GM12872 (cell line): Measurements from ENCODE around the gene PDE6D.

Experiments used
- TF ChIP-seq, protein P1 (sequence below): IDR thresholded peaks from 3 replicates; pipeline ENCODE4 v1.5.1; 2011; ENCODE audit warnings: low read depth, mild to moderate bottlenecking, low read length, moderate library complexity; ENCODE audit not compliant: insufficient read depth

The PDE6D gene

GRCh38 chr2:231780909-231781797 lies at the start of gene PDE6D:
Gene PDE6D, minus strand, starts transcription at chr2:231781282. Its CDS starts 168 bp downstream, at chr2:231781114.
- TF ChIP-seq, protein P1, sequence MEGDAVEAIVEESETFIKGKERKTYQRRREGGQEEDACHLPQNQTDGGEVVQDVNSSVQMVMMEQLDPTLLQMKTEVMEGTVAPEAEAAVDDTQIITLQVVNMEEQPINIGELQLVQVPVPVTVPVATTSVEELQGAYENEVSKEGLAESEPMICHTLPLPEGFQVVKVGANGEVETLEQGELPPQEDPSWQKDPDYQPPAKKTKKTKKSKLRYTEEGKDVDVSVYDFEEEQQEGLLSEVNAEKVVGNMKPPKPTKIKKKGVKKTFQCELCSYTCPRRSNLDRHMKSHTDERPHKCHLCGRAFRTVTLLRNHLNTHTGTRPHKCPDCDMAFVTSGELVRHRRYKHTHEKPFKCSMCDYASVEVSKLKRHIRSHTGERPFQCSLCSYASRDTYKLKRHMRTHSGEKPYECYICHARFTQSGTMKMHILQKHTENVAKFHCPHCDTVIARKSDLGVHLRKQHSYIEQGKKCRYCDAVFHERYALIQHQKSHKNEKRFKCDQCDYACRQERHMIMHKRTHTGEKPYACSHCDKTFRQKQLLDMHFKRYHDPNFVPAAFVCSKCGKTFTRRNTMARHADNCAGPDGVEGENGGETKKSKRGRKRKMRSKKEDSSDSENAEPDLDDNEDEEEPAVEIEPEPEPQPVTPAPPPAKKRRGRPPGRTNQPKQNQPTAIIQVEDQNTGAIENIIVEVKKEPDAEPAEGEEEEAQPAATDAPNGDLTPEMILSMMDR = no peak

GRCh38 chr2:231821908-231822307 lies 40.8 kb upstream of the PDE6D start:
- TF ChIP-seq, protein P1 = no peak

- TF ChIP-seq, protein P1 = no peak
Observed at GRCh38 chr2:231820786-231821303, 39.8 kb upstream of the PDE6D start.

DNA sequence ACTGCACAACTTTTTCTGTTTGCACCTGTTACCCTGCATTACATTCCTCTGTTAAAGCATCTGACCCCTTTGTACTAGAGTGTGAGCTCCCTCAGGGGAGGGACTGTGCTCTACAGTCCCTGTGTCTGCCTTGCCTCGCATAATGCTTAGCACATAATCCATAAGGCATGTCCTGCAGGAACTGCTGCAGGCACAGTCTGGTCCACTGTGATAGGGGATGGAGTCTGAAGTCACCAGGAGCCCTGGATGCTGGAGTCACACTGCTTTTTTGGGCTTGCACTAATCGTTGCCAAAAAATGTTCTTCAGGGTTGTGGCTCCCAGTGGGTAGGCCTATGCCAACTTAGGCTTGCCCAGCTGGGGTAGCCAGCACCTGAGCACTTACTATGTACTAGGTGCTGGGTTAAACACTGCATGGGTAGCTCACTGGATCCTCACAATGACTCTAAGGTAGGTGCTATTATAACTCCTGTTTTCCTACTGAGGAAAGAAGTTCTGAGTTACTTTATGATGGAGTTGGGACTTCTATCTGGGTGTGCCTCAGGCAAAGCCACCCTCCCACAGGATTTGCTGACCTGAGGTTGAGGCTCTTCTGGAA lies 38.5 kb upstream of the PDE6D start:
- TF ChIP-seq, protein P1 = no peak

DNA sequence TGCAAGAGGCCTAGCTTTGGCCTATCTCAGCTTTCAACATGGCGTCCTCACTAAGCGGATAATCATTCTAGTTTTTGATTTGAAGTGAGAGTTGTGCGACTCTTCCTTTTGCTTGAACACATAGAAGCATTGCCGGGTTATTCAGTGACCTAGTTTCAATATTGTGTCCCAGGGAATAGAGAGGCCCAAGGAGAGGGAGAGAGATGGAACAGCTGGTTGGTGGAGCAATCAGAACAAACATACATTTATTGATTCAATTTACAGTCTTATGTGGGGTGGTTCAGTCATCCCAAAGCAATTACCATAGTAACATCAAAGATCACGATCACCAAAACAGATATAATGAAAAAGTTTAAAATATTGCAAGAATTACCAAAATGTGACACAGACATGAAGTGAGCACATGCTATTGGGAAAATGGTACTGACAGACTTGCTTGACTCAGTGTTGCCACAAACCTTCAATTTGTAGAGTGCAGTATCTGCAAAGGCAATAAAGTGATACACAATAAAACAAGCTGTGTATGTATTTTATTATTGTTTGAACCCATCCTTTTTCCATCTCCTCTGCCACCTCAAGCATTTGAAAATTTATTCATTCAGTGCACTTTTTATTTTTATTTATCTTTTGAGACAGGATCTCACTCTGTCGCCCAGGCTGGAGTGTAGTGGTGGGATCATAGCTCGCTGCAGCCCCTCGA lies 35.4 kb upstream of the PDE6D start:
- TF ChIP-seq, protein P1 = no peak

DNA sequence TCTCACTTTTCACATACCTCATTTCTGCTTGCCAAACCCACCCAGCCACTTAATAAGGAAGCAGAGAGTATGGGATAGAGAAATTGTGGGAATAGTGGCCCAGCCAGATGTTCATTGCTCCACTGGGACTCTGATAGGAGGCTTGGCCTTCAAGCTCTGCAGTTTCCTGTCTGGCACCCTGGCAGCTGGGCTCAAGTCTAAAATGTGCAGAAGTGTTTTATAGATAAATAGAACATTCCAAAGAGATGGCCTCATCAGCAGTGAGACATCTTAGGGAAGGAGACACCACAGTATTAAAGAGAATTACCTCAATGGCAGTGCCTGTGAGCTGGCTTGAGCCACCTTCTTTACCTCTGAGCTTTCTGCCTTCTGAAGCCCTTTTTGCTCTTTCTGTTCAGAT lies 29.8 kb upstream of the PDE6D start:
- TF ChIP-seq, protein P1 = no peak

GRCh38 chr2:231807020-231807419 lies 25.9 kb upstream of the PDE6D start:
- TF ChIP-seq, protein P1 = no peak
